Bronchial epithelial cell (primary cell): ENCODE measurements around the gene CHMP4A. TPM values are rescaled to one million over a fixed set of nuclear protein-coding genes. Genes with fewer than 3 reads are reported as not detected.
"Not testable (repeated sequence)": the region's sequence is repeated elsewhere in the genome, so short reads cannot be mapped to it uniquely, and the experiment has no call there.

Experiments
- DNase-seq: peaks from one replicate; pipeline ENCODE4 v3.0.0-alpha.2; 2010; ENCODE audit warnings: low read depth
- FAIRE-seq: peaks from 2 replicates; lab custom pipeline; 2011; peaks lifted over from hg19 to GRCh38; lab: Jason Lieb, UNC
- H3K27me3 ChIP-seq: 2 replicates; pipeline ENCODE4 v1.5.1; 2011; ENCODE audit warnings: low read length; ENCODE audit not compliant: control insufficient read depth, insufficient read depth
- H3K36me3 ChIP-seq: 2 replicates; pipeline ENCODE4 v1.5.1; 2011; ENCODE audit warnings: low read length; ENCODE audit not compliant: control insufficient read depth, insufficient read depth
- H3K4me3 ChIP-seq: 2 replicates; pipeline ENCODE4 v1.5.1; 2011; ENCODE audit warnings: mild to moderate bottlenecking, low read depth, low read length, control low read depth
- total RNA-seq: library from RNA; depleted of rRNA; stranded (reverse); fragments of >200 nt; gene quantifications from 2 replicates; pipeline ENCODE4 v1.2.1, GENCODE V29; 2014
- TF ChIP-seq, protein P1 (sequence below): IDR thresholded peaks from 2 replicates; pipeline ENCODE4 v1.5.1; 2011; ENCODE audit warnings: mild to moderate bottlenecking, moderate library complexity, low read length, control low read depth, inconsistent platforms; ENCODE audit not compliant: insufficient read depth, severe bottlenecking

The CHMP4A gene
- total RNA-seq, 1 donor from 2014 or later = 69.8 TPM

DNA sequence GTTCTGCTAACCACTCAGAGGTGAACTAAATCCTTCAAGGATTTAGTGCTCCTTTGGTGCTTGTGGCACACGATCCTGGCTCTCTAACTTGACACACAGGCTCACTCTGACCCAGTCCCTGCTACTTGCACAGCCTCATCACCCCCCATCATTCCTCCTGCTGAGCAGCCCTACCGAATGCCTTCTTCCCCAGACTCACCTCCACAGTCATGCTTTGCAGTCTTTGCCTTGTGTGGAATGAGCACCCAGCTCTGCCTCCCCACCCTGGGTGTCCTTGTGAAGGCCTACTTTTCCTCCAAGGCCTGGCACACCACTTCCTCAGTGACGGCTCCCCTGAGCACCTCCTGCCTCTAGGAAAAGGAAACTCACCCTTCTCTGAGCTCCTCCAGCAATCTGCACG is 37.1 kb upstream of the CHMP4A start:
- DNase-seq (no peak), FAIRE-seq (no peak)
- TF ChIP-seq, protein P1, sequence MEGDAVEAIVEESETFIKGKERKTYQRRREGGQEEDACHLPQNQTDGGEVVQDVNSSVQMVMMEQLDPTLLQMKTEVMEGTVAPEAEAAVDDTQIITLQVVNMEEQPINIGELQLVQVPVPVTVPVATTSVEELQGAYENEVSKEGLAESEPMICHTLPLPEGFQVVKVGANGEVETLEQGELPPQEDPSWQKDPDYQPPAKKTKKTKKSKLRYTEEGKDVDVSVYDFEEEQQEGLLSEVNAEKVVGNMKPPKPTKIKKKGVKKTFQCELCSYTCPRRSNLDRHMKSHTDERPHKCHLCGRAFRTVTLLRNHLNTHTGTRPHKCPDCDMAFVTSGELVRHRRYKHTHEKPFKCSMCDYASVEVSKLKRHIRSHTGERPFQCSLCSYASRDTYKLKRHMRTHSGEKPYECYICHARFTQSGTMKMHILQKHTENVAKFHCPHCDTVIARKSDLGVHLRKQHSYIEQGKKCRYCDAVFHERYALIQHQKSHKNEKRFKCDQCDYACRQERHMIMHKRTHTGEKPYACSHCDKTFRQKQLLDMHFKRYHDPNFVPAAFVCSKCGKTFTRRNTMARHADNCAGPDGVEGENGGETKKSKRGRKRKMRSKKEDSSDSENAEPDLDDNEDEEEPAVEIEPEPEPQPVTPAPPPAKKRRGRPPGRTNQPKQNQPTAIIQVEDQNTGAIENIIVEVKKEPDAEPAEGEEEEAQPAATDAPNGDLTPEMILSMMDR = no peak
- Histone ChIP-seq H3K27me3 (no peaks in the 10 kb centered on the region), H3K36me3 (peaks cover 31% of the 10 kb centered on the region), H3K4me3 (no peak overlapping the region)

DNA sequence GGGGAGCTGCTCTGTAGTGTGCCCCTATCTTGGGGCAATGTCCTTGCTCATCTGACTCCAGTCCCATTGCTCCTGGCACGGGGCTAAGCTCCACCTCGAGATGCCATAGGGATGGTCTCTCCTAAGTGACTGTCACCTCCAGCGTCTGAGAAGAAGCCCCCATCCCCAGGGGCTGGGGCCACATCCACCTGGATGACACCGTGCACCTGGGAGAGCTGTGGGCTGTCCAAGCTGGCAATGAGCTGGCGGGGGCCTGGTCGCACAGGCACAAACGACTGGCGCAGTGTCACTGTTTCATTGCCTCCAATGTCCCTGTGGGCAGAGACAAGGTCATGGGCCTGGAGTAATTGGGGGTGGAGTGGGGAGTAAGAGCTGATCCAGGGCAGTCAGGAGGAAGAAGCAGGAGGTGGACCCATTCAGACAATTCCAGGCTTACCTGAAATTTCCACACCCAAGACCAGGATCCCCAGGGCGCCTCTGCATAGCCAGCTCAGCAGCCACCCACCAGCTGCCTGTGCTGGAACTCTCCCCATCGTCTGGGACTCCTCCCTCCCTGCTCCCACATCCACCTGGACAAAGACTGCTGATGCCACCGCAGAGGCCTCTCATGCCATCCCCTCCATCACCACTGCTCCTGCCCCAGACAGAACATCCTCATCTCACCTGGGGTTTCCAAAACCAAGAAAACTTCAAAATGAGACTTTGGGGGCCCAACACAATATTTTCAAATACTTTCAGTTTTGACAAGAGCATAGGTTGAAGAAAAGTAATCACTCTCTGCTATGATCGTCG is 36.1 kb upstream of the CHMP4A start:
- DNase-seq (no peak), FAIRE-seq (no peak)
- H3K4me3 ChIP-seq = no peak overlapping the region
- TF ChIP-seq, protein P1 = no peak
- peaks cover 23% of the 10 kb centered on the region for H3K36me3 ChIP-seq
- no peaks in the 10 kb centered on the region for H3K27me3 ChIP-seq

DNA sequence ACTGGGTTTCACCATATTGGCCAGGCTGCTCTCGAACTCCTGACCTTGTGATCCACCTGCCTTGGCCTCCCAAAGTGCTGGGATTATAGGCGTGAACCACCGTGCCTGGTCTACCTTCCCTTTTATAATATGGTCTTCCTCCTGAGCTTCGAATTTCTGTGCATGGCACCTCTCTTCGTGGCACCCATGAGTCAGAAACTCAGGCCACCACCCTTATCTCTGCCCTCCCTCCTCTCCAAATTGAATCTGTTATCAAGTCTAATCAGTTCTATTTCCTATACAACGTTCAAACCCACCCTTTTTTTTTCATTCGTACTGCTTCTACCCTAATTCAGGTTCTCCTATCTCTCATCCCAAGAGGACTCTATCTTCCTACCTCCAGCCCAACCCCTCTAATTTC is 34.1 kb upstream of the CHMP4A start:
- no peak overlapping the region for H3K4me3 ChIP-seq
- no peak for DNase-seq
- FAIRE-seq = no peak
- no peaks in the 10 kb centered on the region for H3K27me3 ChIP-seq
- TF ChIP-seq, protein P1 = no peak
- H3K36me3 ChIP-seq = peaks cover 8% of the 10 kb centered on the region

DNA sequence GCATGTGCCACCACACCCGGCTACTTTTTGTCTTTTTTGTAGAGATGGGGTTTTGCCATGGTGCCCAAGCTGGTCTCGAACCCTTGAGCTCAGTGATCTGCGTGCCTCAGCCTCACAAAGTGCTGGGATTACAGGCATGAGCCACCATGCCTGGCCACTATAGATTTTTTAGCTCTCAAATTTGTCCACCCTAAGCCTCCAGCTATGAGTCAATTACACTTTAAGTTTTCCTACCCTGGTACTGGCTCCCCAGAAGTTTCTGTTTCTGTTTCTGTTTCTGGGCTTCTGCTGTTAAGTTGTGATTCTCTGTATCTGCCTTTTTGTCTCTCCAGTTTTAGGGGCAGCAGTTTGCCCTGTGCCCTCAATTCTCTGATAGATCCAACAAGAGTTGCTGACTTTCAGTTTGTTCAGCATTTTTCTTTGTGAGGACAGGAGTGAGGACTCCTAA is 33.5 kb upstream of the CHMP4A start:
- TF ChIP-seq, protein P1 = no peak
- FAIRE-seq (no peak), DNase-seq (no peak)
- Histone ChIP-seq H3K27me3 (no peaks in the 10 kb centered on the region), H3K36me3 (peaks cover 5% of the 10 kb centered on the region), H3K4me3 (no peak overlapping the region)

DNA sequence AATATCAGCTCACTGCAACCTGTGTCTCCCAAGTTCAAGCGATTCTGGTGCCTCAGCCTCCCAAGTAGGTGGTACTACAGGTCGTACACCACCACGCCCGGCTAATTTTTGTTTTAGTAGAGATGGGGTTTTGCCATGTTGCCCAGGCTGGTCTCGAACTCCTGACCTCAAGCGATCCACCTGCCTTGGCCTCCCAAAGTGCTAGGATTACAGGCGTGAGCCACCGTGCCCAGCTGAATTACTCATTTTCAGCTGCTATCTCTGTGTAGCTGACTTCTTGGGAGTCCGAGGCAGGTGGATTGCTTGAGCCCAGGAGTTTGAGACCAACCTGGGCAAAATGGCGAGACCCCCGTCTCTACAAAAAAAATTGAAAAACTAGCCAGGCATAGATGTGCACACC is 32.1 kb upstream of the CHMP4A start:
- not testable (repeated sequence) for H3K4me3 ChIP-seq, H3K27me3 ChIP-seq, FAIRE-seq, DNase-seq
- peaks cover 11% of the 10 kb centered on the region for H3K36me3 ChIP-seq

DNA sequence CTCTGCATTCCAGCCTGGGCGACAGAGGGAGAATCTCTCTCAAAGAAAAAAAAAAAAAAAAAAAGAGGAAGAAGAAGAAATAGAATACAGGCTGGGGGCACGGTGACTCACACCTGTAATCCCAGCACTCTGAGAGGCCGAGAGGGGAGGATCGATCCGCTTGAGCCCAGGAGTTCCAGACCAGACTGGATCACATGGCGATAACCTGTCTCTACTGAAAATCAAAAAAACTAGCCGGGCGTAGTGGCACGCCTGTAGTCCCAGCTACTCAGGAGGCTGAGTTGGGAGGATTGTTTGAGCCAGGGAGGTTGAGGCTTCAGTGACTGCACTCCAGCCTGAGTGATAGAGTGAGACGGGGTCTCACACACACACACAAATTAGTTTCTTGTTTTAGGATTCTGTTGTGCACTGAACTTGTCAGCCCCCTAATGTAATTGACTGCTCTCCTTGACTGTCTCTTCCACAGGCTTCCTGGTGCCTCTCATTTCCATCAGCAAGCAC is 30.1 kb upstream of the CHMP4A start:
- TF ChIP-seq, protein P1 = no peak
- no peaks in the 10 kb centered on the region for H3K27me3 ChIP-seq
- DNase-seq = peak; percentile 19
- peak overlapping the region; percentile 81 for H3K4me3 ChIP-seq
- peaks cover 12% of the 10 kb centered on the region for H3K36me3 ChIP-seq
- no peak for FAIRE-seq
